NCI-H187 treated with DMSO at 0.1 percent for 48 hours (cell line): ENCODE data around the gene ATP2A2.
"Not testable (repeated sequence)": the region's sequence is repeated elsewhere in the genome, so short reads cannot be mapped to it uniquely, and the experiment has no call there.

Experiments
- DNase-seq: peaks from one replicate; lab custom pipeline; 2025; lab: John Stamatoyannopoulos, UW

ATP2A2 gene

DNA sequence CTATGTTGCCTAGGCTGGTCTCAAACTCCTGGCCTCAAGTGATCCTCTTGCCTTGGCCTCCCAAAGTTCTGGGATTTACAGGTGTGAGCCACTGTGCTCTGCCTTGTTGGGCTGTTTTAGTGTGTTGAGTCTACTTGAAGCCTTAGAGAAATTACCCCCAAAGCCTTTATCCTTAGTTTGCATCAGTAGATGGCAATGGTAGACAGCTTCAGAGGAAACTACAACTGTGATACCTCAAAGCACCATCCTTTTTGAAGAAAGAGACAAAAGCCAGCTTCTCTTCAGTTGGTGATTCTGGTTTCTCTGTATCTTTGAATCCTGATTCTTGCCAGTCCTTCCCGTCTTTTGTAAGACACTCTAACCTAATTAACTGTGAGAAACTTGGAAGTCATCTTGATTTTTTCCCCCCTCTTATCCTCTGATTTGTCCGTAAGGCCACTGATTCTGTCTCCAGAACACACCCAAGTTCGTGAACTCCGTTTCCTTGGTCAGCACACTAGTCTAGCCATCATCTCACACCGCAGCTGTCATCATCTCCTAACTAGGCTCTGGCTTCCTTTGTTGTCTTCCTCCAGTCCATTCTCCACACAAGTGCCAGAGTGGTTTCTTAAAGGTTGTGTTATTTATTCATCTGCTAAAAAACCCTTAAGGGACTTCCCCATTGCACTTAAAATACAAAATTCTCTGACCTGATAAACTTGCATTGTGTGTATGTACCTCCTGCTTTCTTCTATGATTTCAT lies 20.2 kb downstream of the ATP2A2 start:
- no peak for DNase-seq

DNA sequence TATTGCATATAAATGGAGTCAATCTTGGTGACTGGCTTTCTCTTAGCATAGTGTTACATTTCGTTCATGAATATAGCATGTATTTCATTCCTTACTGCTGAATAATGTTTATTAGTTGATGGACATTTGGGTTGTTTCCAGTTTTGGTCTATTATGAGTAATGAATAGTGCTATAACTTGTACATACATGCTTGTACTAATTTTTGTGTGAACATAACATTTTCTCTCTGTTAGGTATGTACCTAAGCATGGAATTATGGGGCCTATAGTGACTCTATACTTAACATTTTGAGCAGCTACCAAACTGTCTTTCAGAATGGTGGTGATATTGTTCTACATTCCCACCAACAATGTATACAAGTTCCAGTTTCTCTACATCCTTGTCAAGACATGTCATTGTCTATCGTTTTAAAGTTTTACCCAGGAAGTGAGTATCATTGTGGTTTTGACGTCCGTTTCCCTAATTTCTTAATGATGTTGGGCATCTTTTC lies 23.1 kb downstream of the ATP2A2 start:
- no peak for DNase-seq

DNA sequence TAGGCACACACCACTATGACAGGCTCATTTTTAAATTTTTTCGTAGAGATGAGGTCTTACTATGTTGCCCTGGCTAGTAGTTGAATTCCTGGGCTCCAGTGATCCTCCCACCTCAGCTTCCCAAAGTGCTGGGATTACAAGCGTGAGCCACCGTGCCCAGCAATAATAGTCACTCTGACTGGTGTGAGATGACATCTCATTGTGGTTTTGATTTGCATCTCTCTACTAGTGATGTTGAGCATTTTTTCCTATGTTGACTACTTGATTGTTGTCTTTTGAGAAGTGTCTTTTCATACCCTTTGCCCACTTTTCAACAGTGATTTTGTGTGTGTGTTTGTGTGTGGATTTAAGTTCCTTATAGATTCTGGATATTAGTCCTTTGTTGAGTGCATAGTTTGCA lies 26.3 kb downstream of the ATP2A2 start:
- DNase-seq, result no peak

DNA sequence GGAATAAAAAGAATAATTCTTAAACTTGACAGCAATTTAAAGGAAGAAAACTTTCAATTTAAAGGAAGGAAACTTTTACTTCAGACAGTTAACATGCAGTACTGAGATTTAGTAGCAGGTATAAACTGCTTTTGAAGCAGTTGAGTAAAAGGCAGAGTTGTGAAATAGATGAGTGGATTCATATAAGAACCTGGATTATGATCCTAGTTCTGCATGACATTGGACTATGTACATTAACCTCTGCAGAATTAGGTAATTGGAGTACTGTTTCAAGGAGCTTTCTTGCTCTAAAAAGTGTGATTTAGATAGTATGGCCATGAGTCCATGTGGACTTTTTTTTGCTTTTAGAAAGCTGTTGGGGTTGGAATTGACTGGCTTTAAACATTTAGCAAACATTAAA lies 29.7 kb downstream of the ATP2A2 start:
- no peak for DNase-seq

DNA sequence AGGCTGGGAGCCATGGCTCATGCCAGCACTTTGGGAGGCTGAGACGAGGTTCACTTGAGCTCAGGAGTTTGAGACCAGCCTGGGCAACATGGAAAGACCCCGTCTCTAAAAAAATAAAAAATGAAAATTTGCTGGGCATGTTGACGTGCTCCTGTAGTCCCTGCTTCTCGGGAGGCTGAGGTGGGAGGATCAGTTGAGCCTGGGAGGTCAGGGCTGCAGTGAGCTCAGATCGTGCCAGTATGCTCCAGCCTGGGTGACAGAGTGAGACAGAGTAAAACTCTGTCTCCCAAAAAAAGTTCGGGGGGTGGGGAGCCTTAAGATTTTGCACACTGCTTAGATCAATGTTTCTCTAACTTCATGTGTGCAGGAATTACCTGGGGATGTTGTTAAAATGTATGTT lies 30.9 kb downstream of the ATP2A2 start:
- no peak for DNase-seq

DNA sequence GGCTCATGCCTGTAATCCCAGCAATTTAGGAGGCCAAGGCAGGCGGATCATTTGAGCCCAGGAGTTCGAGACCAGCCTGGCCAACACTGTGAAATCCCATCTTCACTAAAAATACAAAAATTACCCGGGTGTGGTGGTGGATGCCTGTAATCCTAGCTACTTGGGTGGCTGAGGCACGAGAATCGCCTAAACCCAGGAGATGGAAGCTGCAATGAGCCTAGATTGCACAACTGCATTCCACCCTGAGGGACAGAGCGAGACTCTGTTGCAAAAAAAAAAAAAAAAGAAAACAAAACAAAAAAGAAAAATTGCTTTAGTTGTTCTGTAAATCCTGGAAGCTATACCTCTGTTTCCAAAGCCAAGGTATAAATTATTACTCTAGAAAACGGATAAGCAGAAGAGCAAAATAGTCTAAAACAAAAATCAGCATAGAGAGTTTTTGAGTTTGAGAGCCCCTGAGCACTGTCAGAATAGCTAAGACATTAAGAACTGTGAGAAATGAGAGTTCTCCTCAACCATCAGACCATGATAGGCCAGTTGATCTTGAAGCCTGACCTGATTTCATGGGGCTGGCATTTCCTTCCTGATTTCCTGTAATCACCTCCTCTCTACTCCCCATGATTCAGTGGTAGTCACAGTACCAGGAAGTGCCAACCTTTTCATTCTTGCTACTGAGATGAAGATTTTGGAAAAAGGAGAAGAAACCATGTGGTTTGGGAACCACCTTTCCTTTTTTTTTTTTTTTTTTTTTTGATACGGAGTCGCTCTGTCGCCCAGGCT lies 31.7 kb downstream of the ATP2A2 start:
- no peak for DNase-seq

DNA sequence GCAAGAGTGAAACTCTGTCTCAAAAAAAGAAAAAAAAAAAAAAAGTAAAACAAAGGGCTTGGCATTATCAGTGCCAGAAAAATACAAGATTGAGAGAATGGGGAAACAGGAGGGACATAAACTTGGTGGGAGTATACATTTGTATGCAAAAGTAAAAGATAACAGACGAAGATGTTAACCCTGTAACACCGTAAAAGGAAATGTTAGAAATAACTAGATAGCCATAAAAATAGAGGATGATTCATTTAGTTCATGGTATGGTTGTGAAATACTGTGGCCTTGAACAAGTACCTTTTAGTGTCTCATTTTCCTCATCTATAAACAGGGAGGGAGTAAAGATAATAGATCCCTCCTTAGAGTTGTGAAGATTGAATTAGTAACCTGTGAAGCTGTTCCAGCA lies 33.3 kb downstream of the ATP2A2 start:
- no peak for DNase-seq

DNA sequence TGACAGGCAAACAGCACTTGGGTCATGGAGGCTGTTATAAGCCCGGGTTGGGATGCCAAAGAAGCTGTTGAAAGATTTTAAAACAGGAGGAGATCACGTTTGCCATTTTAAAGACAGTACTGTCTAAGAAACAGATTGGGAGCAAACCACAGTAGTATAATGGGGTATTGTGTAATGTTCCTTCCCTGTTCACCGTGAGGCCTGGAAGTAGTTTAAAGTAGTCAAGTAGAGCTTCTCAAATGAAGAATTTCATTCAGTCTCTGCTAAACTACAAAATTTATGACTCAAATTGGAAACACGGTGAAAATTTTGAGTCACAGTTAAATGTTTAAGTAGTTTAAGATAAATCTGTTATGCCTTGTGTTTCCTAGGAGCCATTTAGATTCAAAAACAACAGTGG lies 35.8 kb downstream of the ATP2A2 start:
- no peak for DNase-seq

DNA sequence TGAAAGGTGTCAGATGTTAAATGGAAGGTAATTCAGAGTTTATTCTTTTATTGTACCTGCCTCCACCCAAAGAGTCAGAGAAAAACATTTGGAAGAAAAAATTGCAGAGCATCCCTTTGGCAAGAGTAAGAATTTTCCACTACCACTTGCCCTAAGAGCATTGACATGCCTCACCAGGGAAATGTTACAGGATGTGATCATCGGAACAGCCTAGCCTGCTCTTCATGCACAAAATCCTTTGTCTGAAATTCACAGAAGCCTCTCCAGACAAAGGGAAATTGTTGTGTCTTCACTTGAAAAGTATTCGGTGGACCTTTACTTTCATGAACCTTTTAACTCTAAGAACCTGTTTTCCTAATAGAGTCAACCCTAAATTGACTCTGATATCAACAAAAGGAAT lies 36.9 kb downstream of the ATP2A2 start:
- DNase-seq, result no peak

DNA sequence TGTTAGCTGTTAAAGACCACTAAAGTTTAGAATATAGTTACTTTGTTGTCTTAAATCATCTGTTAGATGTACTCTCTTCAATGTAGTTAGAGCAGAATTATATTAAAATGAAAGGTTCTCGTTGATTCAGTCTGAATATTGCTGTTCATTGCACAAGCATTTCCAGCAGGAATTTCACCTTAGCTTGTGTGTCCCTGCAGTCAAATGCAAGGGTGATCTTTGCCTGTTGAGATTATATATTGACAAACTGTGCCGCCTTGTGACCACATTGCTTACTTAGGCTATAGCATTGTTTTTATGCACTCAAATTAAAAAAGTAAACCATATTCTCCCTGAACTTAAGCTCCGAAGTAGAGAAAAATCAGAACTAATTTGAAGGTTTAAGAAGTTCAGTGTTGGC lies 39.5 kb downstream of the ATP2A2 start:
- DNase-seq, result no peak

DNA sequence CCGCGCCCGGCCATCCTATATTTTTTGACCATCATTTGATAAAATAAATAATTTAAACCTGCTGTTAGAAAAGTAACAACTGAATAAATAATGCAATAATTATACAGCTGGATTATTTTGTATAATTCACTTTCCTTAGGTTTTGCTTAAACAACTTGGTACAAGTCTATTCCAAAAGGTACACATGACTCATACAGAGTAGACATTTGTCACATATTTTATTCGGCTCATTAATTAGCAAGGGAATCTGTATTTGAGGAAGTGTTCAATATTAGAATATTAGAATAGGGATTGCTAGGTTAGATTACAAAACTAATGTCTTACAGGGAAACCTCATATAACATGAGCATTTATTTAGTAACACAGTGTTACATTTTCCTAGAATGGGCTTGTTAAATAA lies 48.7 kb downstream of the ATP2A2 start:
- no peak for DNase-seq

DNA sequence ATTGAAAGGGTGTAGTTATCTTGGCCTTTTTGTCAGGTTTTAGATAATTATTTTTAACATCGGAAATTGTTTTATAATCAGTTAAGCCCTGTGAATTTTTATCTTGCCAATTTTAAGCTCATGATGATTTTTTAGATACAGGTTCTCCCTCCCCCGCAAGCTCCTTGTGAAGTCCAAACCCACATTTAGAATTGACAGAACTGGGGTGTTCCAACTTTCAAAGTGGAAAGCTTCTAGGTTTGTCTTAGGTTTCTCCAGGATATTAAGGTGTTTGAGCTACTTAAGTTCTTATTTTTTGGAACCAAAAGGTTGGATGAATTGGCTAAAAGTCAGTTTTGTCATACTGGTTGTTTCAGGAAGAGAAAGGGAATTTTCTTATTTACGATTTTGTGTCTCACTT lies 49.1 kb downstream of the ATP2A2 start:
- no peak for DNase-seq

DNA sequence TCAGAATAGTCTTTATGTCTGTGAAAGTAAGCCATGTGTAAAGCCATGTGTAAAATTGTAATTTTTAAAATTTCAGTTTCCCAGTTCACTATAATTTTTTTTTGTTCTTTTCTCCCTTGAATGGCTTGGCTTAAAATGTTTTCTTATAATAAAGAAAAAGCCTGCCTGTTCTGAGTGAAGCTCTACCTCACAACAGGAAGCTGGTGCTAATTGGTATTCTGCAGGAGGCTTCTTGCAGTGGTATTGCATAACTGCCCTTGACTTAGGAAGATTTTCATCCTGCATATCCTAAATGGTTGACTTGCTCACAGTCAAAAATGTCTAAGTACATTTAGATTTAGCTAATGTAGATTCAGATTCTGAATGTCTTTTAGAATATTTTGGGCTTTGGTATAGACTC lies 49.5 kb downstream of the ATP2A2 start:
- no peak for DNase-seq

DNA sequence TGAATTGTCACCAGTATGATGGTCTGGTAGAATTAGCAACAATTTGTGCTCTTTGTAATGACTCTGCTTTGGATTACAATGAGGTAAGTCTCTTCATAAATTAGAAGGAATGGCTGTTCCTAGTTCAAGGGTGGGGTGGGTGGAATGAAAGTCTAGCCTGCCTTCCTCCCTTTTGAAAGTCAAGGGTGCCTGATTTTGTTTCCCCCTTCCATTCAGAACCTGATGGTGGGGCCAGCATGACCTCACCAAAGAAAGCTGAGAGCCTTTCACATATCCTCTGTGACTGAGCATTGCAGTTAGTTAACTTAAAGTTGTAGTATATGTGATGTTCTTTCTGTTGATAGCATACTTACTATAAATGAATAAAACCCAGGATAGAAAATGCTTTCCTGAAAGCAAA lies 52.2 kb downstream of the ATP2A2 start:
- no peak for DNase-seq

DNA sequence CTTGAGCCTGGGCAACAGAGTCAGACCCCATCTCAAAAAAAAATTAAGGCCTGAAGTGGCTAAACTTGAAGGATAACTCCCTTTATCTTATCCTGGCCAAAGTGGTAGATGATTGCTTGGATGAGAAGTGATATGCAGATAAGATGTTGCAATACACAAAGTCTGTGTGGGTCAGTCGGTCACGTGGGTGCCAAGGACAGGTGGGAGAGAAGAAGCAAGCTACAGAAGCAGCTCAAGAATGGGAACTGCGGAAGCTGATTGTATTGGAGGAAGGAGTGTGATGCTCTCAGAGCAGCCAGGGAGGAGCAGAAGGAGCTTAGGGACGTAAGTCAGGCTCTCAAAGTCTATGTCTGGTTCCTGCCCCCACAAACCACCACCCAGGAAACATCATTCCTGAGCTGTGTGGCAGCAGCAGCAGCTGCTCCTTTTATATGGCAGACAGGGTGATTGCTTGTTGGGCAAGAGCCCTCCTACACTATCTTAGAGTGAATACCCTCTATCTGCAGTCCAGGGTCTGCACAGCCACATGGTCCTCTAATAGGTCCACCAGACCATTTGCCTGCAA lies 54.5 kb downstream of the ATP2A2 start:
- no peak for DNase-seq

DNA sequence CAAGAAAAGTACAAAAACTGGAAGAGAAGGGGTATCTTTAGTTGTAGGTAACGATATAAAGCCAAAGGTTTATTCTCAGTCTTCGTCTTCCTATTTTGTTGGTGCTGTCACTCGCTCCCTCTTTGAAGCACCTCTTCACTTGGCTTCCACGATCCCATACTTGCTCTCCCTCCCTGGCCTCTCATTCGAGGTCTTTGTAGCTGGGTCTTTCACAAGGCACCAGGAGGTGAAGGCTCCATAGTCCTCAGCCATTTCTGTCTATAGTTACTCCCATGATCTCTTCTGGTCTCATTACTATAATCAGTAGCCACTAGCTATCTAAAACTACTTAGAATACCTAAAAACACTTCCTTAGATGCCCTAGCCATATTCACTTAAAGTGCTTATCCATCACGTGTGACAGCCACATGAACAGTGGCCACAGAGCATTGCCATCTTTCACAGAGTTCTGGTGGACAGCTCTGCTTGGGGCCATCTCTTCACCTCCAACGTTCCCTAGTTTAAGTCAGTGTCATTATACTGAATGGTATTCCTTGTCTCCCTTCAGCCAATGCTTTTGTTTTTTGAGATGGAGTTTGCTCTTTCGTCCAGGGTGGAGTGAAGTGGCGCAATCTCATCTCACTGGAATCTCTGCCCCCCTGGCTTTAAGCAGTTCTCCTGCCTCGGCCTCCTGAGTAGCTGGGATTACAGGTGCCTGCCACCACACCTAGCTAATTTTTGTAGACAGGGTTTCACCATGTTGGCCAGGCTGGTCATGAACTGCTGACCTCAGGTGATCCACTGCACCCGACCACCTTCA lies 57.1 kb downstream of the ATP2A2 start:
- DNase-seq, result no peak

DNA sequence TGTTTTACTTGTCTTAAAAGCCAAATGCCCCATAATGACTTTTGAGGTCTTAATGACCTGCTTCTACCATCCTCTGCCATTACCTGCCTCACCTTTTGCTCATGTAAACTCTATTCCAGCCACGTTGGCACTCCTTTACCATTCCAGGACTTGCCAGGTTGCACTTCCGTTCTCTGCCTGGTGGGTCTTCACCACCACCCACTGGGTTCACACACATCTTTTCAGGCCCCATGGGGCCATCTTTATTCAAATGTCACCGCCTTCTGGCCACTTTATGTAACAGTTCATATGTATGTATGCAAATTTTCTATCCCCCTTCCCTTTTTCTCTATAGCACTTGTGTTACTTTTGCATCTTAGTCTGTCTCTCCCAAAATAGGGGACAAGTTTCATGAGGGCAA lies 57.7 kb downstream of the ATP2A2 start:
- DNase-seq, result no peak

DNA sequence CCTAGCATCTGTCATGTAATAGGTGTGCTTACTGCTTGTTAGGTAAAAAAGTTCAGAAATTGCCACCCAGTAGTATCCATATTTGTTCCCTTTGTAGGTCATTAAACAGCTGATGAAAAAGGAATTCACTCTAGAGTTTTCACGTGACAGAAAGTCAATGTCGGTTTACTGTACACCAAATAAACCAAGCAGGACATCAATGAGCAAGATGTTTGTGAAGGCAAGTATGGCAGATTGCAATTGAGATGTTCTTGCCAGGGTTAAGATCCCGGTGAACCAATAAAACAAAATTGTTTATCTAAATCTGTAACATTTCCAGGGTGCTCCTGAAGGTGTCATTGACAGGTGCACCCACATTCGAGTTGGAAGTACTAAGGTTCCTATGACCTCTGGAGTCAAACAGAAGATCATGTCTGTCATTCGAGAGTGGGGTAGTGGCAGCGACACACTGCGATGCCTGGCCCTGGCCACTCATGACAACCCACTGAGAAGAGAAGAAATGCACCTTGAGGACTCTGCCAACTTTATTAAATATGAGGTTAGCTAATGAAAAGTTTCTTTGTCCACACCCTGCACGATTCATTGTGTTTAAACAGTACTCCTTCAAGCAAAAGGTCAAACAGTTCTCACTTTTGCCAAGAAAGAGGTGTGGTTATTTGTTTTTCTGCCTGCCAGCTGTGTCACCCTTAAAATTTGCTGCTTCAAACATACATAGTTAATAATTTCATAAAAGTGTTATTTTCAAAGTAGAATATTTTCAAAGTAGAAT lies 58.3 kb downstream of the ATP2A2 start:
- no peak for DNase-seq

DNA sequence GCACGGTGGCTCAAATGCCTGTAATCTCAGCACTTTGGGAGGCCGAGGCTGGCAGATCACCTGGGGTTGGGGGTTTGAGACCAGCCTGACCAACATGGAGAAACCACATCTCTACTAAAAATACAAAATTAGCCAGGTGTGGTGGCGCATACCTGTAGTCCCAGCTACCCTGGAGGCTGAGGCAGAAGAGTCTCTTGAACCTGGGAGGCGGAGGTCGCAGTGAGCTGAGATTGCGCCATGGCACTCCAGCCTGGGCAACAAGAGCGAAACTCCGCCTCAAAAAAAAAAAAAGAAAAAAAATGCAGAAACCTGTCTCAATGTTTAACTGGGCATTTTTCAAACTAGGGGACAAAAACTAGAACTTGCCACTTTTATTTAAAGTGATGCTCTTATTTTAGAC lies 59.2 kb downstream of the ATP2A2 start:
- not testable (repeated sequence) for DNase-seq

DNA sequence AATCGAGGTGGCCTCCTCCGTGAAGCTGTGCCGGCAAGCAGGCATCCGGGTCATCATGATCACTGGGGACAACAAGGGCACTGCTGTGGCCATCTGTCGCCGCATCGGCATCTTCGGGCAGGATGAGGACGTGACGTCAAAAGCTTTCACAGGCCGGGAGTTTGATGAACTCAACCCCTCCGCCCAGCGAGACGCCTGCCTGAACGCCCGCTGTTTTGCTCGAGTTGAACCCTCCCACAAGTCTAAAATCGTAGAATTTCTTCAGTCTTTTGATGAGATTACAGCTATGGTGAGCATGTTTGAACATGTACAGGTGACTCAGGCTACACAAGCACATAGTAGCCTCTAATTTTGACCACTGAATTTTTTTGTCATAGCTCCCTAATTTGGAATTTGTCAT lies 59.7 kb downstream of the ATP2A2 start:
- no peak for DNase-seq

DNA sequence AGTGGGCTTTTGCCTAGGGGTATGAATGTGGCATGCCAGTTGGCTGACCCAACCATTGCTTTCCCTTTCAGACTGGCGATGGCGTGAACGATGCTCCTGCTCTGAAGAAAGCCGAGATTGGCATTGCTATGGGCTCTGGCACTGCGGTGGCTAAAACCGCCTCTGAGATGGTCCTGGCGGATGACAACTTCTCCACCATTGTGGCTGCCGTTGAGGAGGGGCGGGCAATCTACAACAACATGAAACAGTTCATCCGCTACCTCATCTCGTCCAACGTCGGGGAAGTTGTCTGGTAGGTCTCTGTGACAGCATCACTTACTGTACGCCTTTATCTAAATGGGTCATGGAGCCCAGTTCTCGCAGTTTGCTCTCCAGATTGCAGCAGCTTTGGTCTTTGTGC lies 61.1 kb downstream of the ATP2A2 start:
- DNase-seq, result no peak

DNA sequence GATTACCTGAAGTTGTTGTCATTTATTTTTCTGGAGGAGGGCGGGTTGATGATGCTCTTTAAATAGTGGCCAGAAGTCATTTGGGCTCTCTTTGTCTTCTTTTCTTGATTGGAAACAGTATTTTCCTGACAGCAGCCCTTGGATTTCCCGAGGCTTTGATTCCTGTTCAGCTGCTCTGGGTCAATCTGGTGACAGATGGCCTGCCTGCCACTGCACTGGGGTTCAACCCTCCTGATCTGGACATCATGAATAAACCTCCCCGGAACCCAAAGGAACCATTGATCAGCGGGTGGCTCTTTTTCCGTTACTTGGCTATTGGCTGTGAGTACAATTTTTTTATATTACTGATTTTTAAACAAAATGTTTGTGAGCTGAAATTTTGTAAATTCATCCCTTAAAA lies 62.1 kb downstream of the ATP2A2 start:
- DNase-seq, result no peak
